Measurements from ENCODE around the gene PNMA8C.

DNA sequence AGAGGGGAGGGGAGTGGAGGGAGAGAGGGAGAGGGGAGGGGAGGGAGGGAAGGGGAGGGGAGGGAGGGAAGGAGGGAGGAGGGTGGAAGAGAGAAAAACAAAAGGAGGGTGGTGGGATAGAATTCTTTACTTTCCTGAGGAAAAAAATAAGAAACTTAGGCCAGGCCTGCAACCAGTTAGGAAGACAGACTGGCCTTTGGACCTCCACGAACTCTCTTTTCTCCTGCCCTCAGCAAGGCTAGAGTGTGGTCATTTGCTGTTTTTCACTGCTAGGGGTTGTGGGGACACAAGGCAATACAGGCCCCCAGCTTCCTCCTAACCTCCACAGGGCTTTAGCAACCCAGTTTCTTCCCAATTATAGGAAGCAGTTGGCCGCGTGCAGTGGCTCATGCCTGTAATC is 19.5 kb downstream of the PNMA8C start:
- TF ChIP-seq, protein P1, sequence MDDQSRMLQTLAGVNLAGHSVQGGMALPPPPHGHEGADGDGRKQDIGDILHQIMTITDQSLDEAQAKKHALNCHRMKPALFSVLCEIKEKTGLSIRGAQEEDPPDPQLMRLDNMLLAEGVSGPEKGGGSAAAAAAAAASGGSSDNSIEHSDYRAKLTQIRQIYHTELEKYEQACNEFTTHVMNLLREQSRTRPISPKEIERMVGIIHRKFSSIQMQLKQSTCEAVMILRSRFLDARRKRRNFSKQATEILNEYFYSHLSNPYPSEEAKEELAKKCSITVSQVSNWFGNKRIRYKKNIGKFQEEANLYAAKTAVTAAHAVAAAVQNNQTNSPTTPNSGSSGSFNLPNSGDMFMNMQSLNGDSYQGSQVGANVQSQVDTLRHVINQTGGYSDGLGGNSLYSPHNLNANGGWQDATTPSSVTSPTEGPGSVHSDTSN (IDR thresholded peaks at IDR 0.05), result no peak
- TF ChIP-seq RAD21 (IDR thresholded peaks at IDR 0.05; ENCODE audit: low read length), result no peak
- TF ChIP-seq, protein P2, sequence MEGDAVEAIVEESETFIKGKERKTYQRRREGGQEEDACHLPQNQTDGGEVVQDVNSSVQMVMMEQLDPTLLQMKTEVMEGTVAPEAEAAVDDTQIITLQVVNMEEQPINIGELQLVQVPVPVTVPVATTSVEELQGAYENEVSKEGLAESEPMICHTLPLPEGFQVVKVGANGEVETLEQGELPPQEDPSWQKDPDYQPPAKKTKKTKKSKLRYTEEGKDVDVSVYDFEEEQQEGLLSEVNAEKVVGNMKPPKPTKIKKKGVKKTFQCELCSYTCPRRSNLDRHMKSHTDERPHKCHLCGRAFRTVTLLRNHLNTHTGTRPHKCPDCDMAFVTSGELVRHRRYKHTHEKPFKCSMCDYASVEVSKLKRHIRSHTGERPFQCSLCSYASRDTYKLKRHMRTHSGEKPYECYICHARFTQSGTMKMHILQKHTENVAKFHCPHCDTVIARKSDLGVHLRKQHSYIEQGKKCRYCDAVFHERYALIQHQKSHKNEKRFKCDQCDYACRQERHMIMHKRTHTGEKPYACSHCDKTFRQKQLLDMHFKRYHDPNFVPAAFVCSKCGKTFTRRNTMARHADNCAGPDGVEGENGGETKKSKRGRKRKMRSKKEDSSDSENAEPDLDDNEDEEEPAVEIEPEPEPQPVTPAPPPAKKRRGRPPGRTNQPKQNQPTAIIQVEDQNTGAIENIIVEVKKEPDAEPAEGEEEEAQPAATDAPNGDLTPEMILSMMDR (IDR thresholded peaks at IDR 0.05), result no peak
- no peak for TF ChIP-seq GABPA (IDR thresholded peaks at IDR 0.05; ENCODE audit: low read depth)
- TF ChIP-seq EP300 (IDR thresholded peaks at IDR 0.05; ENCODE audit: borderline replicate concordance in 1 of 2, low read depth in 1 of 2, low read length in 1 of 2), result no peak
- no peak for TF ChIP-seq EZH2phosphoT487 (IDR thresholded peaks at IDR 0.05; ENCODE audit: borderline replicate concordance, low read depth)

All from SK-N-SH (cell line).